Measurements from ENCODE around the gene THOC7.
A peak's percentile ranks its signal among the peaks of the same experiment; 100 is the strongest.

The THOC7 gene

GRCh38 chr3:63910891-63911290 is 47.3 kb upstream of the THOC7 start:
- no peak for TF ChIP-seq EZH2phosphoT487 (IDR thresholded peaks at IDR 0.05; ENCODE audit: low read depth)
- TF ChIP-seq CTCF (IDR thresholded peaks at IDR 0.05; ENCODE audit: low read depth, low read length), result no peak
- H3K9me3 ChIP-seq (ENCODE audit: insufficient read depth, low read length), result no peaks in the 10 kb centered on the region
- H3K79me2 ChIP-seq (ENCODE audit: low read length), result peaks cover 14% of the 10 kb centered on the region

GRCh38 chr3:63910001-63910400 is 46.4 kb upstream of the THOC7 start:
- Histone ChIP-seq H3K4me1 (ENCODE audit: low read length) (peaks cover 25% of the 10 kb centered on the region), H3K27me3 (ENCODE audit: low read depth, low read length) (no peaks in the 10 kb centered on the region), H3K36me3 (replicated peaks; ENCODE audit: low read depth, low read length) (peaks cover 20% of the 10 kb centered on the region), H2AFZ (ENCODE audit: low read depth, low read length) (no peak overlapping the region), H3K9ac (ENCODE audit: low read length) (no peak overlapping the region), H3K4me2 (ENCODE audit: low read length) (no peak overlapping the region), H3K9me3 (ENCODE audit: insufficient read depth, low read length) (no peaks in the 10 kb centered on the region), H3K79me2 (ENCODE audit: low read length) (peaks cover 15% of the 10 kb centered on the region), H4K20me1 (ENCODE audit: insufficient read depth, low read length) (peaks cover 19% of the 10 kb centered on the region; the same call in 1 of the 2 replicates), H3K27ac (ENCODE audit: low read length) (no peak overlapping the region), H3K4me3 (ENCODE audit: low read length) (no peak overlapping the region)
- TF ChIP-seq CTCF (IDR thresholded peaks at IDR 0.05; ENCODE audit: low read depth, low read length) (no peak), EZH2phosphoT487 (IDR thresholded peaks at IDR 0.05; ENCODE audit: low read depth) (no peak)

More at GRCh38 chr3:63910891-63911290, 47.3 kb upstream of the THOC7 start:
- Histone ChIP-seq H3K36me3 (replicated peaks; ENCODE audit: low read depth, low read length) (peaks cover 28% of the 10 kb centered on the region), H3K4me3 (ENCODE audit: low read length) (peak overlapping the region; percentile 80), H3K27me3 (ENCODE audit: low read depth, low read length) (no peaks in the 10 kb centered on the region), H3K27ac (ENCODE audit: low read length) (no peak overlapping the region), H3K4me1 (ENCODE audit: low read length) (peaks cover 25% of the 10 kb centered on the region), H2AFZ (ENCODE audit: low read depth, low read length) (no peak overlapping the region), H3K9ac (ENCODE audit: low read length) (peak overlapping the region; percentile 69; the same call in 1 of the 2 replicates), H4K20me1 (ENCODE audit: insufficient read depth, low read length) (peaks cover 19% of the 10 kb centered on the region; the same call in 1 of the 2 replicates), H3K4me2 (ENCODE audit: low read length) (peak overlapping the region; percentile 80)

- H3K9me3 ChIP-seq (ENCODE audit: insufficient read depth, low read length), result no peaks in the 10 kb centered on the region
- H3K27ac ChIP-seq (ENCODE audit: low read length), result no peak overlapping the region
- peaks cover 20% of the 10 kb centered on the region for H3K36me3 ChIP-seq (replicated peaks; ENCODE audit: low read depth, low read length)
- H3K4me1 ChIP-seq (ENCODE audit: low read length), result peaks cover 25% of the 10 kb centered on the region
- H3K27me3 ChIP-seq (ENCODE audit: low read depth, low read length), result no peaks in the 10 kb centered on the region
- no peak overlapping the region for H3K9ac ChIP-seq (ENCODE audit: low read length)
- no peak overlapping the region for H3K4me2 ChIP-seq (ENCODE audit: low read length)
- H2AFZ ChIP-seq (ENCODE audit: low read depth, low read length), result no peak overlapping the region
- no peak for TF ChIP-seq CTCF (IDR thresholded peaks at IDR 0.05; ENCODE audit: low read depth, low read length)
- no peak for TF ChIP-seq EZH2phosphoT487 (IDR thresholded peaks at IDR 0.05; ENCODE audit: low read depth)
- peaks cover 19% of the 10 kb centered on the region; the same call in 1 of the 2 replicates for H4K20me1 ChIP-seq (ENCODE audit: insufficient read depth, low read length)
- H3K4me3 ChIP-seq (ENCODE audit: low read length), result no peak overlapping the region
- H3K79me2 ChIP-seq (ENCODE audit: low read length), result peaks cover 15% of the 10 kb centered on the region
These were observed 45.8 kb upstream of the THOC7 start for GRCh38 chr3:63909431-63909830.

- no peaks in the 10 kb centered on the region for H3K27me3 ChIP-seq (ENCODE audit: low read depth, low read length)
- H3K36me3 ChIP-seq (replicated peaks; ENCODE audit: low read depth, low read length), result peaks cover 15% of the 10 kb centered on the region
- no peak overlapping the region for H3K27ac ChIP-seq (ENCODE audit: low read length)
- peaks cover 15% of the 10 kb centered on the region for H3K79me2 ChIP-seq (ENCODE audit: low read length)
- no peak overlapping the region for H2AFZ ChIP-seq (ENCODE audit: low read depth, low read length)
- H3K4me1 ChIP-seq (ENCODE audit: low read length), result peaks cover 25% of the 10 kb centered on the region
- peaks cover 21% of the 10 kb centered on the region; the same call in 1 of the 2 replicates for H4K20me1 ChIP-seq (ENCODE audit: insufficient read depth, low read length)
- H3K4me3 ChIP-seq (ENCODE audit: low read length), result no peak overlapping the region
- no peak overlapping the region for H3K4me2 ChIP-seq (ENCODE audit: low read length)
- no peak overlapping the region for H3K9ac ChIP-seq (ENCODE audit: low read length)
- H3K9me3 ChIP-seq (ENCODE audit: insufficient read depth, low read length), result no peaks in the 10 kb centered on the region
- no peak for TF ChIP-seq CTCF (IDR thresholded peaks at IDR 0.05; ENCODE audit: low read depth, low read length)
- no peak for TF ChIP-seq EZH2phosphoT487 (IDR thresholded peaks at IDR 0.05; ENCODE audit: low read depth)
These were observed 45.2 kb upstream of the THOC7 start for GRCh38 chr3:63908776-63909175.
